ENCODE results near the gene ADAMTS20.

Gene ADAMTS20

DNA sequence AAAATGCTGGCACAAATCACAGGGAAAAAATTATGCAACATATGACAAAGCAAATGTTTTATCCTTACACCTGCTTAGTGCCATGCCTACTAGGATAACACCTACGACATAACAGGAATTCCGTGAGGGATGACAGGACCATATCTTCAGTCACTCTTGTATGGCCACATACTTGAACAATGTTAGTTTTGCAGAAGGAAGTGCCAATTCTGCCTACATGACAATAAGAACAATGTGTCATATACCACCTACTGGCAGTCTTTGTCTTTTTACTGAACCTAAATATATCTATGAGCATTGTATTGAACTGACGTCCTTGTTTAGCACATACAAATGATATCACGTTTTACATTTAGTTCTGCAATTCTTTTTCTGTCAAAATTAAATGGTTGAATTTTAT, 234.0 kb downstream of the ADAMTS20 start:
- Histone ChIP-seq H3K27me3 (ENCODE audit: control insufficient read depth, insufficient read depth, low read length) (no peaks in the 10 kb centered on the region), H3K27ac (ENCODE audit: low read depth, low read length) (no peak overlapping the region), H3K36me3 (ENCODE audit: control insufficient read depth, insufficient read depth, low read length) (no peaks in the 10 kb centered on the region), H3K9ac (ENCODE audit: low read length) (no peak overlapping the region), H3K4me3 (ENCODE audit: low read length) (no peak overlapping the region), H3K4me1 (ENCODE audit: control insufficient read depth, insufficient read depth, low read length) (no peaks in the 10 kb centered on the region)

DNA sequence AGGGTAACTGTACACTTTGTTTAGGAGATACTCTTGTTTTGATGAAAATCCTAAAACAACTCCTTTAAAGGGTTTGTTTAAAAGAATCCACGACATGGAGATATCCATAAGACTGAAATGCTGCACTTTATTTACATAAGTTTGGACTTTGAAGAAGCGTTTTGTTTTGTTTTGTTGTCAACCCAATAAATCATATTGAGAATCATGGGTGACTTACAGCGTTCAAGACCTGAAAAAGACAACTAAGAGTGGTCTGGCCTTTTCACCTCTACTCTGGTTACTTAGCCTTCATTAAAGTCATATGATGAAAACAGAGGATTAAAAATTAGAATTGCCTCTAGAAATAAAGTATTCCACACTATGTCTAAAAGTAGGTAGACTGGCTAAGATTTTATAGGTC, 234.8 kb downstream of the ADAMTS20 start:
- no peaks in the 10 kb centered on the region for H3K27me3 ChIP-seq (ENCODE audit: control insufficient read depth, insufficient read depth, low read length)
- H3K9ac ChIP-seq (ENCODE audit: low read length), result no peak overlapping the region
- no peaks in the 10 kb centered on the region for H3K36me3 ChIP-seq (ENCODE audit: control insufficient read depth, insufficient read depth, low read length)
- H3K4me1 ChIP-seq (ENCODE audit: control insufficient read depth, insufficient read depth, low read length), result no peaks in the 10 kb centered on the region
- H3K27ac ChIP-seq (ENCODE audit: low read depth, low read length), result no peak overlapping the region
- no peak overlapping the region for H3K4me3 ChIP-seq (ENCODE audit: low read length)

DNA sequence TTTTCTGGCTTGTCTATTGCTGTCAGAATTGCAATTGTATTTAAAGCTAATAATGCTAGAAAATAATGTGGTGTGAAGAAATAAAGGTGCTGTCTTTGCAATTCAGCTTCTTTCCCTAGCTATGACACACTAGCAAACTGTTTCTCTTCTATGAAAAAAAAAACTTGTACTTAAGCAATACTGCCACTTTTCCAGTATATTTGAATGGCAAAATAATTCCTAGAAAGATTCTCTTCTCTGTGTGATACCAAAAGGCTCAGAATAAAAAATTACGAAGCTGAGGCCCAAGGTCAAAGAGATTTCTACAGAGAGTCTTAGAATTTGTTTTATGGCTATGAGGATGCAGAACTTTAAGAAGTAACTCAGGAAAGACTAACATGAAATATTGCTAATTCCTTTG, 235.5 kb downstream of the ADAMTS20 start:
- H3K27me3 ChIP-seq (ENCODE audit: control insufficient read depth, insufficient read depth, low read length), result no peaks in the 10 kb centered on the region
- H3K36me3 ChIP-seq (ENCODE audit: control insufficient read depth, insufficient read depth, low read length), result no peaks in the 10 kb centered on the region
- H3K27ac ChIP-seq (ENCODE audit: low read depth, low read length), result no peak overlapping the region
- H3K9ac ChIP-seq (ENCODE audit: low read length), result no peak overlapping the region
- H3K4me1 ChIP-seq (ENCODE audit: control insufficient read depth, insufficient read depth, low read length), result no peaks in the 10 kb centered on the region
- no peak overlapping the region for H3K4me3 ChIP-seq (ENCODE audit: low read length)

DNA sequence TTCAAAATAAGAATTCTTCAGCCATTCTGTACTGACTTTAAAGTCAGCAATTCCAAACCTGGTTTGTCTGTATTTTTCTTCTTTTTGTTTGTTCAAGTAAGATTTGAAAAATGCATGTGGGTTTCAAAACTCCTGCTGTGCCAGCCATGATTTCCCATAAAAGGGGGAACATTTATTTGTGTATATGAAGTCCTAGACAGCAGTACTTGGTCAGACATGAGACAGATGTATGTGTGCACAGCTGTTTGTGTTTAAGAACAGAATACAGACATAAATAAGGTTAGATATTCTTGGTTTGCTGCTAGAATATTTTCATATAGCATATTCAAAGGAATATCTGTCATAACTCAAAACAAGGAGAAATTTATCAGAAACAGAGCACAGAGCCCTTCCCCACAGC, 236.0 kb downstream of the ADAMTS20 start:
- Histone ChIP-seq H3K27me3 (ENCODE audit: control insufficient read depth, insufficient read depth, low read length) (no peaks in the 10 kb centered on the region), H3K9ac (ENCODE audit: low read length) (no peak overlapping the region), H3K4me3 (ENCODE audit: low read length) (no peak overlapping the region), H3K27ac (ENCODE audit: low read depth, low read length) (no peak overlapping the region), H3K36me3 (ENCODE audit: control insufficient read depth, insufficient read depth, low read length) (no peaks in the 10 kb centered on the region), H3K4me1 (ENCODE audit: control insufficient read depth, insufficient read depth, low read length) (no peaks in the 10 kb centered on the region)

DNA sequence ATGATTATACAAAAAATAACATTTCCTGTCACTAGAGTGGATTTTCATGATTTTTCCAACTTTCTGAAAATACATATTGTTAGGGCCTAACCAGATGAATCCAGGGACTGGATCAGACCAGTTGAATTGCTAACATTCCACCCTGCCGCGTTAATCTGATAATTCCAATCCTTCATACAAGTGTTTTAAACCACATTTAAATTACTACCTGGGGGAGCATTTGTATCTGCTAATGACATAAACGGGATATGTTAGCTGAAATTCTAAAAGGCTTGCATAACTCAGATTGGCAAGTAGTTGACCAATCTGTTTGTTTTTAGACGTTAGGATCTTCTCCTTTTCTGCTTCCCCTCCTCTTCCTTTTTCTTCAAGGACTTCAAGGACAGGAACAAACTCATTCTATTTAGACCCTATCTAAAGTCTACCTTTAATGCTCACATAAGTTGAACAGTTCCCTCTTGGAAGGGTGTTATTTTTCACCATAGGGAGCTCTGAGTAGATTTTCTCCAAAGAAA, 239.0 kb downstream of the ADAMTS20 start:
- Histone ChIP-seq H3K9ac (ENCODE audit: low read length) (no peak overlapping the region), H3K4me3 (ENCODE audit: low read length) (no peak overlapping the region), H3K27me3 (ENCODE audit: control insufficient read depth, insufficient read depth, low read length) (no peaks in the 10 kb centered on the region), H3K36me3 (ENCODE audit: control insufficient read depth, insufficient read depth, low read length) (no peaks in the 10 kb centered on the region), H3K4me1 (ENCODE audit: control insufficient read depth, insufficient read depth, low read length) (no peaks in the 10 kb centered on the region), H3K27ac (ENCODE audit: low read depth, low read length) (no peak overlapping the region)

DNA sequence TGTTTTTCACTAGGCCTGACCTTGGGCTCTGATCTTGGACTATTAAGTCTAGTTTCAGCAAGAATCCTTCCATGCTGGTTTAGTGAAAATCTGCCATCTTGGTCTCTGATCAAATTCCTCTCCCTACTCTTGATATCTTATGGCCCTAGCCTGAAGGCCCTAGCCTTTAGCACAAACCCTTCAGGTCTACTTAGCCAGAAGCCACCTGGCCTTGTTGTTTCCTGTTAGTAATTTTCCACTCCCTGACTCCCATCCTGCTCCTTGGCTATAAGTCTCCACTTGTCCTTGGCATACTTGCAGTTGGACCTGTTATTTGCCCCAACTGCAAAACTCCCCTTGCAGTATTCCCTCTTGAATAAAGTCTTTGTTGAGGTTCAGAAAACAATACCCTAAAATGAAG, 241.4 kb downstream of the ADAMTS20 start:
- no peaks in the 10 kb centered on the region for H3K27me3 ChIP-seq (ENCODE audit: control insufficient read depth, insufficient read depth, low read length)
- no peak overlapping the region for H3K9ac ChIP-seq (ENCODE audit: low read length)
- no peak overlapping the region for H3K27ac ChIP-seq (ENCODE audit: low read depth, low read length)
- no peaks in the 10 kb centered on the region for H3K4me1 ChIP-seq (ENCODE audit: control insufficient read depth, insufficient read depth, low read length)
- H3K4me3 ChIP-seq (ENCODE audit: low read length), result no peak overlapping the region
- no peaks in the 10 kb centered on the region for H3K36me3 ChIP-seq (ENCODE audit: control insufficient read depth, insufficient read depth, low read length)

DNA sequence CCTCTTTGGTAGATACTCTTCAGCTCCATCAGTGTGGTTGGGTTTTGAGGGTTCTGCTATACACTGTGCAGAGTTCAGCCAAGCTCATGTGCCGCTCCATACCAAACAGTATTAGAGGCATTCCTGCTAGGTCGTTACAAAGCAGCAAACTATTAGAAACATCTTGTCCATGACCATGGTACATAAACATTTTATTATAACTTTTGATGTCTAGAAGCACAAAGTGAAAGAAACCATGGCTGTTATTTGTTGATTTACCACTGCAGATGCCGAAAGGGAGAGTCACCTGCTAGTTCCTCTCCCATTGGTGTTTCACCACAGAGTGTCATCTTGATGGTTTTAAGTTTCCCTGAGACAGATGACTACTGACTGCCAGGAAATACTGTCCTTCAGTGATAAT, 242.0 kb downstream of the ADAMTS20 start:
- H3K4me3 ChIP-seq (ENCODE audit: low read length), result no peak overlapping the region
- no peaks in the 10 kb centered on the region for H3K36me3 ChIP-seq (ENCODE audit: control insufficient read depth, insufficient read depth, low read length)
- H3K4me1 ChIP-seq (ENCODE audit: control insufficient read depth, insufficient read depth, low read length), result no peaks in the 10 kb centered on the region
- H3K27ac ChIP-seq (ENCODE audit: low read depth, low read length), result no peak overlapping the region
- H3K9ac ChIP-seq (ENCODE audit: low read length), result no peak overlapping the region
- H3K27me3 ChIP-seq (ENCODE audit: control insufficient read depth, insufficient read depth, low read length), result no peaks in the 10 kb centered on the region

DNA sequence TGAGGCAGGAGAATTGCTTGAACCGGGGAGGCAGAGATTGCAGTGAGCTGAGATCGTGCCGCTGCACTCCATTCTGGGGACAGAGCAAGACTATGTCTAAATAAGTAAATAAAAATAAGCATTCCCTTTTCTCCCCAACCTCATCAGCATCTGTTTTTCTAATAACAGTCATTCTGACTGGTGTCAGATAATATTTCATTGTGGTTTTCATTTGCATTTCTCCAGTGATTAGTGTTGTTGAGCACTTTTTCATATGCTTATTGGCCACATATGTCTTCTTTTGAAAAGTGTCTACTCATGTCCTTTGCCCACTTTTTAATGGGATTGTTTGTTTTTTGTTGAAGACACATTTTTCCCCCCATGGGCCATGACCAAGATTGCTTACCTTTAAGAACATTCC, 243.2 kb downstream of the ADAMTS20 start:
- H3K27ac ChIP-seq (ENCODE audit: low read depth, low read length), result no peak overlapping the region
- no peaks in the 10 kb centered on the region for H3K4me1 ChIP-seq (ENCODE audit: control insufficient read depth, insufficient read depth, low read length)
- no peak overlapping the region for H3K4me3 ChIP-seq (ENCODE audit: low read length)
- H3K9ac ChIP-seq (ENCODE audit: low read length), result no peak overlapping the region
- H3K27me3 ChIP-seq (ENCODE audit: control insufficient read depth, insufficient read depth, low read length), result no peaks in the 10 kb centered on the region
- H3K36me3 ChIP-seq (ENCODE audit: control insufficient read depth, insufficient read depth, low read length), result no peaks in the 10 kb centered on the region

DNA sequence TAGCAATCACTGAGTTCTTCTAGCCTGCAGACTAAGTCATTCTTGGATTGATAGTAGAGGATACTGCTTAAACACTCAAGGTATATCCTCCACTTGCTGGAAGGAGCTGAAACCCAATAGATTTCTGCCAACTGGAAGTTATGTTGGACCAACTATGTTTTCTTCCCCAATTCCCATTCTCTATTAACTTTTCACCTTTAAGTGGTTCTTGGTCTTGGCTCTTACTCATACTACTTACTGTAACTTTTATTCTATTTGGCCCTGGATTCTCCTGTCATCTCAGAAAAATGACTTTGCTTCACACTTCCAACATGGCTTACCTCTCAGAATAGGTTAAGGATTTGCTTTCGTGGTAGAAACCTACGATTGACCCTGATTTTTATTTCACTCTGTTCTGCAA, 244.9 kb downstream of the ADAMTS20 start:
- Histone ChIP-seq H3K9ac (ENCODE audit: low read length) (no peak overlapping the region), H3K27ac (ENCODE audit: low read depth, low read length) (no peak overlapping the region), H3K4me1 (ENCODE audit: control insufficient read depth, insufficient read depth, low read length) (no peaks in the 10 kb centered on the region), H3K36me3 (ENCODE audit: control insufficient read depth, insufficient read depth, low read length) (no peaks in the 10 kb centered on the region), H3K27me3 (ENCODE audit: control insufficient read depth, insufficient read depth, low read length) (no peaks in the 10 kb centered on the region), H3K4me3 (ENCODE audit: low read length) (no peak overlapping the region)

DNA sequence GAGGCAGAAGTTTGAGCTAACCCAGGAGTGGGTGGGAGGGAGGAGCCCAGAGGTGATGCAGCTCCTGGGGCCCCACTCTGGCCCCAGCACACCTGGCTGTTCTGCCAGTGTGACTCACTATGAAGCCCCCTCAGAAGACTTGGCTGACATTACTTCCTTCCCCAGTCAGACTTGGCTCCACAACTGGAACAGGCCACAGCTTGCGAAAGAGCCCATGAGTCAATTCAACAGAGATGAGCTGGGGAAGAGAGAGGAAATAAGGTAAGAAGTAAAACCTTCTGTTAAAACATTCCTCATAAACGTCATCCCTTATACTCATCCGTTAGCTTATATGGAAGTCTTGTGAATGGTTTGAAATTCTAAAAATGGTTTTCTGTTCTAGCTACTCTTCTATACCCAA, 245.9 kb downstream of the ADAMTS20 start:
- H3K27me3 ChIP-seq (ENCODE audit: control insufficient read depth, insufficient read depth, low read length), result no peaks in the 10 kb centered on the region
- no peaks in the 10 kb centered on the region for H3K36me3 ChIP-seq (ENCODE audit: control insufficient read depth, insufficient read depth, low read length)
- no peaks in the 10 kb centered on the region for H3K4me1 ChIP-seq (ENCODE audit: control insufficient read depth, insufficient read depth, low read length)

DNA sequence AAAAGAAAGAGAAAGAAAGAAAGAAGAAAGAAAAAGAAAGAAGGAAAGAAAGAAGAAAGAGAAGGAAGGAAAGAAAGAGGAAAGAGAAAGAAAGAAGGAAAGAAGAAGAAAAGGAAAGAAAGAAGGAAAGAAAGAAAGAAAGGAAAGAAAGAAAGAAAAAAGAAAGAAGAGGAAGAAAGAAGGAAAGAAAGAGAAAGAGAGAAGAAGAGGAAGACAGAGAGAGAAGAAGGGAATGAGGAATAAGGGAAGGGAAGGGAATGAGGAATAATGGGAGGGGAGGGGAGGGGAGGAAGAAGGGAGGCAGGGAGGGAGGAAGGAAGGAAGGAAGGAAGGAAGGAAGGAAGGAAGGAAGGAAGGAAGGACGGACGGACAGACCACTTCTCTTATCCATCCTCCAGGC, 246.9 kb downstream of the ADAMTS20 start:
- no peaks in the 10 kb centered on the region for H3K36me3 ChIP-seq (ENCODE audit: control insufficient read depth, insufficient read depth, low read length)
- no peak overlapping the region for H3K27ac ChIP-seq (ENCODE audit: low read depth, low read length)
- H3K9ac ChIP-seq (ENCODE audit: low read length), result no peak overlapping the region
- H3K4me3 ChIP-seq (ENCODE audit: low read length), result no peak overlapping the region
- no peaks in the 10 kb centered on the region for H3K4me1 ChIP-seq (ENCODE audit: control insufficient read depth, insufficient read depth, low read length)
- no peaks in the 10 kb centered on the region for H3K27me3 ChIP-seq (ENCODE audit: control insufficient read depth, insufficient read depth, low read length)

More for the DNA sequence above, 245.9 kb downstream of the ADAMTS20 start:
- H3K9ac ChIP-seq (ENCODE audit: low read length), result no peak overlapping the region
- H3K4me3 ChIP-seq (ENCODE audit: low read length), result no peak overlapping the region
- no peak overlapping the region for H3K27ac ChIP-seq (ENCODE audit: low read depth, low read length)
